HG03469 (cell line): ENCODE data around the gene ANKS3.
"Not testable (repeated sequence)": the region's sequence is repeated elsewhere in the genome, so short reads cannot be mapped to it uniquely, and the experiment has no call there.

ENCODE experiments used
- ATAC-seq: cut with Tn5 transposase; IDR thresholded peaks from one replicate; pipeline ENCODE4 v1.9.1; 2021; ENCODE audit warnings: mild to moderate bottlenecking, moderate library complexity, moderate number of reproducible peaks; ENCODE audit not compliant: unreplicated experiment

The ANKS3 gene

DNA sequence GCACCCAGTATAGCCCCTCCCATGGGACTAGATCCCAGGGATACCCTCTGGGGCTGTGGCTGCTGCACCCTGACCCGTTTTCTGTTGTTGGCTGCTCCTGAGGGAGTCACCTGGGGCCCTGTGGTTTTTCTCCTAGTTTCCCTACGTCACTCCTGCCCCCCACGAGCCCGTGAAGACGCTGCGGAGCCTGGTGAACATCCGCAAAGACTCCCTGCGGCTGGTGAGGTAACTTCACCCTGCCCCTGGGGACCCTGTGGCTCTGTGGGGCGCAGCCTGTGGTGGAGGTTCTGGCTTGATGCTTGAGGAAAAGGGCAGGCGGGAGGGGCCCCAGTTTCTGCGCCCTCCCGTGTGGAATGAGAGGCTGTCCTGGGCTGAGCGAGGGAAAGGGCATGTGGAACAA lies 82.2 kb downstream of the ANKS3 start:
- ATAC-seq, result no peak

DNA sequence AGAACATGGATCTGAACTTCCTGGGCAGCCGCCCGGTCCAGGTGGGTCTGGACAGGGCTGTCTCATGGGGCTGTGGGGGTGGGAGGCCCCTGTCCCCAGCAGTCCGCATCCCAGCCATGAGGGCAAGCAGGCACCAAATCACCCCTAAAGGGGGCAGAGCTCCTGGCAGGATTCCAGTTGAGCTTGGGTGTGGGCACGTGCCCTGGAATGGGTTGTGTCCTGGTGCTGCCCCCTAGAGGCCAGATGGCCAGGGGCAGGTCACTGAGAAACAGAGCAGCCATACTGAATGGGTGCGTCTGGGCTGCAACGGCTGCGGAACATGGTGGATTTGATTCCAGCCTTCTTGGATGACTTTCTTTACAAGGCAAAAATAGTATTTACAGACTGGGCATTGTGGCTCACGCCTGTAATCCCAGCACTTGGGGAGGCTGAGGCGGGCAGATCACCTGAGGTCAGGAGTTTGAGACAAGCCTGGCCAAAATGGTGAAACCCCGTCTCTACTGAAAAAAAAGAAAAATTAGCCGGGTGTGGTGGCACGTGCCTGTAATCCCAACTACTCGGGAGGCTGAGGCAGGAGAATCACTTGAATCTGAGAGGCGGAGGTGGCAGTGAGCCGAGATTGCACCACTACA lies 83.5 kb downstream of the ANKS3 start:
- not testable (repeated sequence) for ATAC-seq

DNA sequence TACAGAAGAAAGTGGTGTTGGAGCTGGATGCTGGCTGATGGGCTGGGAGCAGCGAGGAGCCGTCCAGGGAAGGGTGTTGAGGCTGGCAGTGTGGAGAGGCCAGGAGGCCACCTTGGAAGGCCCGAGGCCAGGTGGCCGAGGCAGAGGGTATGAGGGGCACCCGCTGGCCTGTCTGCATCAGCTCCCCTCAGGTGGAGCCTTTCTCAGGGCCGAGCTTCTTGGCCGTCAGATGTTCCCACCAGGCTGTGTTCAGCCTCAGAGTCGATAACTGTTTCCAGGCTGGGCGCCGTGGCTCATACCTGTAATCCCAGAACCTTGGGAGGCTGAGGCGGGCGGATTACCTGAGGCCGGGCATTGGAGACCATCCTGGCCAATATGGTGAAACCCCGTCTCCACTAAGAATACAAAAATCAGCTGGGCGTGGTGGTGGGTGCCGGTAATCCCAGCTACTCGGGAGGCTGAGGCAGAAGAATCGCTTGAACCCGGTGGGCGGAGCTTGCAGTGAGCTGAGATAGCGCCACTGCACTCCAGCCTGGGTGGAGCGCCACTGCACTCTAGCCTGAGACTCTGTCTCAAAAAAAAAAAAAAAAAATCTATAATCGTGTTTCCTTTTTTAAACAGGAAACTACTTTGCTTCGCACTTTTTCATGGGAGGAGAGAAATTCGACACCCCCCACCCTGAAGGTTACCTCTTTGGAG lies 84.2 kb downstream of the ANKS3 start:
- ATAC-seq, result no peak

DNA sequence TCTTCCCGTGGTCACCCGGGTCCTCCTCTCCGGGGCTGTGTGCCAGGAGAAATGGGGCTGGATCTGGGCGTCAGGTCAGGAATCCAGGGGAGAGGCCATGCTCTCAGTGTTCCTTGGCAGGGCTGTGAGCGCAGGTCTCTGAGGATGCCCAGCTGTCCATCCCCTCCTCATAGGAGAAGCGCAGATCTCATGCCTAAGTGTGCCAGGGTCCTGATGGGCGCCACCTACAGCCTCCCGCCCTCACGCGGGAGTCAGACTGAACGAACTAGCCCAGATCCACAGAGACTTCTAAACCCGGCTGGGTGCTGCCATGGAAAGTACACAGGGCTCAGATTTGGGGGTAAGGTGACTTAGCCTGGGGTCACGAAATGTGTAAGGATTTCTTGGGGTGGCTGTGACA lies 85.2 kb downstream of the ANKS3 start:
- no peak for ATAC-seq

DNA sequence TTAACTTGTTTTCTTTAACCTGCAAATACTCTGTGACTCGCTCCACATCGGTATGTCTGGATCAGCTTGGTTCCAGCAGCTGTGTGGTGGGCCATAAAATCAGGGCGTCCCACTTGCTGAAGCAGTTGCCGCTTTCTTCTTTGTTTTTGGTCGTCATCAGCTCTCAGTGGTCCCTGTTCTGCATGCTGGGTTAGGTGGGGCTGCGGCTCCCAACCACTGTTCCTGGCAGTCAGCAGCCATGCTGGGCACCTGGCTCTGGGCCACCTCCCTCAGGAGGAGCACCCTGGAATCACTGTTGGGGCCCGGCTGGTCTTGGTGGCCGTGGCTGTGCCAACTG lies 86.5 kb downstream of the ANKS3 start:
- no peak for ATAC-seq

DNA sequence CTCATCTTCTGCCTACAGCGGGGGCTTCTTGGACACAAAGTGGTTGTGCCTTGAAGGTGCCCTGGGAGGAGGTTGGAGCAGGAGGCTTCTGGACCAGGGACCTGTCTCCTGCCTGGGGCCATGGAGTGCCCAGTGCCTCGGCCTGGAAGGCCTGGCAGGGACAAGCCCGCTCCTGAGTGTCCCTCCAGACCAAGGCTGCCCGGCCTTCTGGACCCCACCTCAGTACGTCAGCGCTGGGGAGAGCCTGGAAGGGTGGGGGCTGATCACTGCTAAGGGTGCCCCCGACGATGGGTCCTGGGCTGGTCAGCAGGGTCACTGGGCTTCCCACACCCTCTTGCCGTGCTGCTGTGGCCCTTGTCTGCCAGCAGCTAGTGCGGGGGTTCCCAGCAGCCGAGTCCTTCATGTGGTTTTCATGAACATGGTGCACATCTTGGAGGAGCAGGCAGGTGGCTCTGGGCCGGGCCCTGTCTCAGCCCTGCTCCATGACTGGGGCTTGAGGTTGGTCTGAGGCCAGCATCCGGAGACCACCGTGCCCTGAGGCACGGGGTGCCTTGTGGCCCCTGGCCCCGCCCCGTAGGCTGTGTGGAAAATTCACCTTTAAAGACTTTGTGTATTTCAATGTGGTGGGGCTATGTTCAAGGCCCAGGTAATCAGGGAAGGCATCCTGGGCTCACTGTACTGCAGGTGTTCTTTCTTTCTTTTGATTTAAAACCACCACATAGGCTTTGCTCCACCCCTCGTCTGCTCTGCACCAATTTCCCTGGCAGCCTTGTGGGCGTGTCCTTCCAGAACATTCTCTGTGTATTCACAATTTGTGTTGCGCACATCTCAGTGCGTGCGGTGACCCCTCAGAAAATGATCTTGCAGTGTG lies 87.1 kb downstream of the ANKS3 start:
- no peak for ATAC-seq
